ENCODE measurements around the gene CMSS1.

Gene CMSS1

DNA sequence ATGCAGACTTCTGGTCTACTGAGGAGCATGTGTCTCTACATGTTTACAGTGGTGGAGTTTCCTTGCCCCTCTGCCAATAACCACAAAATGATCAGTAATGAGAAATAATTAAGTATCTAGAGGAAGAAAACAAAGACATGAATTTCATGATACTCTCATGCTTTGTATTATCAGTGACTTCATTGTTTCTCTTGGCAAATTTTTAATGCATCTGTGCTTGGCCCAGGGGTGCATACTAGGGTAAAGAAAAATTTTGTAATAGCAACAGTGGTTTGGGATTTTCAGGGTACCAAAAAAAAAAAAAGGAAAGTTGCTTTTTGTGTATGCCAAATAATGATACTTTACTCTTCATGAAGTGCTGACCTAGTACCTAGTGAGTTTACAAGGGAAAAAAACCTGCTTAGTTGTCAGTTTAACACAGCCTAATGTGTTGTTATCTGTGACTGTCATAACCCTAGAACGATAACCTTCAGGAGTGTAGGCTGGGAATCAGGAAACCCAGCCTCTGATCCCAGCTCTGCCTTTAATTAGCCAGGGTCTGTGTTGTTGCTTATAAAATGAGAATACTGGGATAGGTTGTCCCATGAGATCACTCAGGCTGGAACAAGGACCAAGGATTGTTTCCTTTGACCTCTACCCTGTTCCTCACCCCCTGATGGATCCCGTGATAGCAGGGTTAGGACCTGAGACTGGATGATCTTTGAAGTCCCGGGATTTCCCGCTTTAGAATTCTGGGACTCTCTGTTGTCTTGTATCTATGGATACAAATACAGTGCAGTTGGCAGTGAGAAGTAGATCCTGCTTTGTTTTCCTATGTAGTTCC is 117.5 kb downstream of the CMSS1 start:
- no peak for DNase-seq (ENCODE audit: low spot score)

DNA sequence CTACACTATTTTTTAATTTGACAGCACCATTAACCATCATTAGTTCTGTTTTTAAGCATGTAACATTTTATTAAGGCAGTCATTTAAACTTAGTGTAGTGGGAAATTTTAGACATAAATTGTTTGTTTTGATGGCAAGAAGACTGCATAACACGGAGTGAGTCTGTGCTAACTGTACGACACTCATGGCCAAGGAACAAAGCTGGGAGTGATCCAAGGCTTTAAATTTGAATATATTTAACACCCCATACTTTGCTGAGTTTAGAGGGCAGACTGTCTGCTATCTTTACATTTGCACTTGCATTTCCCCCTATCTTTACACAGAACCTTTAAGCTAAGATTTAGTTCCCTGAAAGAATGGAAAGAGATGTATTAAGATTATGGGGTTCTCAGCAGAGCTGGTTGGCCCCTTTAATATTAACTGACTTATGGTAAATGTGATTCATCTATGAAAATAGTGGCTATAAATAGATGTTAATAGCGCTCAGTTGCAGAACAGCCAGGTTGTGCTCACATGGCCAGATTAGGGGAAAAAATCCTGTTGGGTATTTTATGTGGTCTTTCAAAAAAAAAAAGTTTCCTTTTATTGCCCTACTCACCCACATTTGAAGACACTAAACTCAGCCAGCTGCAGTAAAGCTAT is 120.7 kb downstream of the CMSS1 start:
- no peak for DNase-seq (ENCODE audit: low spot score)

DNA sequence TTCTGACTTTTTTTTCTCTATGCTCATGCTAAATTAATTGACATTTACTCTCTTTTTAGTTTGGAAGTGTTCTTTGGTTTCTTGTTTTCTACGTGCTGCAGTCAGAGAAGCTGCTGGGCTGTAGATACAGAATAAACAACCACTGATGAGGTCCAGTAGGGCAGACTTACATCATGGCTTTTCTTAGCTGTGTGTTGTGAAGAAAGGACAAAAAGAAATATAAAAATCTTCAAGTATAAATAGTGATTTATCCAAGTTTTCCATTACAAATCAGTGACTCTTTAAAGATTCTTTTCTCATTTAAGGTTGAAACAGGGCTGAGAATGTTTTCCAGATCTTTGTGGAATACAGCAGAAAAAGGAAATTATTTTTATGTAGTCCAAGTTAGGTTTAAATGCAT is 122.2 kb downstream of the CMSS1 start:
- DNase-seq (ENCODE audit: low spot score): no peak

DNA sequence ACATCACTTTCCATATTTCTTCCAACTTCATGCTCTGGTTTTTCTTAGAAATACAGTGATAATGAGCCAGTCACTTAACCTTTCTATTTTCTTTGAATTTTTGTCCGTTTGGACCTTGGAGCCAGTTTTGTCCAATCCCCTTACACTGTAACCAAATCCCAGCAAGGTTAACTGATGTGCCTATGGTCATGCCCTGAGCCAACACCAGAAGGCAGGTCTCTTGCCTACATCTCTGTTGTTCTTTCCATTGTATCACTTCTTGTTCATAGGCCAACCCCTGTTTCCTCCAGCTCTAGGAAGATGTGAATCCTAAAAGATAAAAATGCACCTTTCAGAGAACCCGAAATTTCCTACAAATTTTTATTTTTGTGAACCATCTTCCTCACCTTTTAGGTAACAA is 122.7 kb downstream of the CMSS1 start:
- no peak for DNase-seq (ENCODE audit: low spot score)

DNA sequence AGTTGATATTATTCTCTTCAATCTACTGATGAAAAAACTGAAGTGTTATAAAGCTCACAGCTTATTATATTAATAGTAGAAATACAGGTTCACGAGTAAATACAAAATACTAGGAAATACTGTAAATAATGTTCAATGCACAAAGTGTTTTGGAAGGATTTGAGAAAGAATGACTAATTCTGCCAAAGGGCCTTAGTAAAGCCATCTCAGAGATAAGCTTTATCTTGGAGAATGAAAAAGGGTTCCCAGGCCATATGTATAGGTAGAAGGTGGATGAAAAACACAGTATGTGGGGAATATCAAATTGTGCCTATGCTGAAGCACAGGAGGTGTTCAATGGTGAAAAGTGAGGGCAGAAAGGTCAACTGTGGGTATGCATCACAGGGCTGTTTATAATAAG is 123.5 kb downstream of the CMSS1 start:
- no peak for DNase-seq (ENCODE audit: low spot score)

DNA sequence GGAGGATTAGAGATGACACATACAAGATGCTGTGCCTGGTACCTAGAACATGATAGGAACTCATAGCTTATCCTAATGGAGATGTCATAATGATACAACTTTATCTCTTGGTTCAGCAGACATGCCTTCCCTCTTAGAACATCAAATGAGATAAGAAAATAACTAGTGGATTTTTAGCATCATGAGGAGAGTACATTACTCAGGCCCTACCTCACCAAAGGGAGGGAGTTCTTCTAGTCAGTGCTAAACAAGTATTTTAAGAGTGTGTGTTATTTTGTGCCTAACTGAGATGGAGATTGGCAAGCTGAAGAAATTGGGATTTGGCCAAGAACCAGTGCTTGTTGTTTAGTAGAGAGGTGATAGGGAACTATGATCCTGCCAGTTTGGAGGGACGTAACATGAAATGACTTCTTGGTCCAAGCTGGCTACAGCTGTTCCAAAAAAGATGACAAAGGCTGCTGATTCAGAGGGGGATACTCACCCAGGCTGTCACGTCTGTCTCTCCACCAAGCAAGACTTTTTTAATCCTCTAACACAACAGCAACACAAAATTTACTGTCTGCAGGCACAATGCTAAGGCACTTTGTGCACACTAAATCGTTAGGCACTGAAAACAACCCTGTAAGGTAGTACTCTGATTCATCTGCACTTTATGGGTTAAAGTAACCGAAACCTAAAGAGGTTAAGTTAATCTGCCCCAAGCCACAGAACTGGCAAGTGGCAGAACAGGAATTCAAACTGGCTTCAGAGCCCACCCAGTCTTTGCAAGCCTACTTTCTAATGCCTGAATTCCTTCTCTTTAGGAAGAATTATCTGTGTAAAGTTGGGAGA is 126.5 kb downstream of the CMSS1 start:
- no peak for DNase-seq (ENCODE audit: low spot score)

DNA sequence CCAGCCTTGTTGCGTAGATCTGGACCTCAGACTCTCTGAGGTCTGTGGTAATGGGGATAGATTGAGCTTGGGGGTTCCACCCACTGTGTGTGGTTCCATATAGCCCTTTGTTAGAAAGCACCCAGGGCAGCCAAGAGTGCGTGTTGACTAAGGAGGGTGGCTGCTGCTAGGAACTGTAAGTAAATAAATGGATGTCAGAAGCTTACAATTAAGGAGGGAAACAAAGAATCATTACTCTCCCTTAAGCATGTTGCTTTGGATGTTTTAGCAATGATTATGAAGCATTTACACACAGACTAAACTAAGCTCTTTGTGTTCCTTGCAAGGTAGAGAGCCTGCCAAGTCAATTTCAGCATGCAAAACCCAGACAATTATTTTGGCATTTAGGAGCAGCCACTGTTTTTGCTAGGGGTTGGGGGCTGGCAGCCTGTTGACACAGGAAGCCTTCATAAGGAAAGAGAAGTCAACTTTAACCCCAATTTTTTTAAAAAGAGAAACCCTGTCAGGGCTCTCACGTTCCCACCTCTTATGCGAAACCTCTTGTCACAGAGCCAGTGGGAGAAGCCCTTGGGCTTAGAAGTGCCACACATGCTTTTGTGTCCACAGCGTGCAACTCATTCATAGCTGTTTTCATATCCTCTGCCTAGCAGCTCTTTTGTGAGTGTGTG is 127.8 kb downstream of the CMSS1 start:
- DNase-seq (ENCODE audit: low spot score): no peak

DNA sequence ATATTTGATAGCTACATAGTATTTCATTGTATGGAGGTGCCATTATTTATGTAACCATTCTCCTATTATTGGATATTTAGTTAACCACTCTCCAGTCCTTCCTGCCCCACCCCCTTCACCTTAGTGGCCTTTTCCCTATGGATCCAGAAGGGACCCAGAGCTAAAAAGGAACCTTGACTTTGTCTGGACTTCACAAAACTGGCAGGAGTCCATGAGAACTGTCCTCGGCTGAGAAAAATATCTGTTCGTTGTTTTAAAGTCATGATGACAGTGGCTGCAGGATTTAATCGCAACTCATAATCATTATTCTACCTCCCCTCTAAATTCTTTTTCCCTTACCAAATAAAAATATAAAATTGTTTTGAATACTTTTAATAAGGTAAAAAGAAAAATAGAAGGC is 129.7 kb downstream of the CMSS1 start:
- no peak for DNase-seq (ENCODE audit: low spot score)

DNA sequence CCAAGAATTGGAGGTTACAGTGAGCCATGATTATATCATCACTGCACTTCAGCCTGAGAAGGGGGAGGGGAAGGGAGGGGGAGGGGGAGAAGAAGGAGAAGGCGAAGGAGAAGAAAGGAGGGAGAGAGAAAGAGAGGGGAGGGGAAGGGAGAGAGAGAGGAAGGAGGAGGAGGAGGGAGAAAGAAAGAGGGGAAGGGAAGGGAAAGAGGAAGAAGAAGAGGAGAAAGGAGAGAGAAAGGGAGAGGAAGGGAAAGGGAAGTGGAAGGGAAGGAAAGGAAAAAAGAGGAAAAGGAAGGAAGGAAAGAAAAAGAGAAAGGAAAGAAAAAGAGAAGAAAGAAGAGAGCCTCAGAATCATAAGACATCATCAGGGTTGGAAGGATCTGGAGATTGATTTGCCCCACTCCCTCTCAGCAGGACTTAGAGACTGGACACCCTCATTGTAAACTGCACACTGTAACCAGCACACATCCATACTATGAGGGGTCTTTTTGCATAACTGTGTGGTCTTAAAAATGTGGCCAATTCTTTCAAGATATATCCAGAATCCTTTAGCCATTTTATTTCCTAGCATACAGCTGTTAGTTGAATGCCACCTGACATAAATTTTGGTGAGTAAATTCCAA is 130.9 kb downstream of the CMSS1 start:
- DNase-seq (ENCODE audit: low spot score): no peak

DNA sequence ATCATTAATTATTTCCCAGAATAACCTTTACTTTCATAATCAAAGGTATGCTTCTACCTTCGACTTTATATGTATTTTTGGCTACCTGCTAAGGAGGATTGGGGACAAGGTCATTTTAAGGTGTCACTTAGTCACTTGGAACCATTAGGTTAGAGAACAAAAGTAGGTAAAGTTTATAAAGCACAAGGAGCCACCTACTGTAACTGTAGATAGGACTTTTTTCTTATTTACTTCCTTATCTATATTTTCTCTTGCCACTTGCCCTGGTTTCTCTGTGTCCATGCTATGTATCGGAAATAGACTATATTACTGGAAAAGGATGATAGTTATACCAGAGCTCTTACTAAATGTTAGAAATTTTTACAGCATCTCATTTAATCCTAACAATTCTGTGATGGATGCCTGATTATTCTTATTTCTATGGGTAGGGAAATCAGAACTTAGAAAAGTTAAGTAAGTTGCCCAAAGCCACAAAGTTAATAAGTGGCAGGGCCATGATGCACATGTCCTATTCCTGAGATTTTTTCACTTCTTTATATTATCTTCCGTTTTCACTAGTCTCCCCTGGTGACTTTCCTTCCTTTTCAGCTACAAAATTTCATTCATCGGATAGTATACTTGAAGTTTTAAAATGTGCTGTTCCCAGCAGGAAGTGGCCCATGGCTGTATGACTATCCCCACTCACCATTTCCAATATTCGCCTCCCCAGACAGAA is 132.5 kb downstream of the CMSS1 start:
- DNase-seq (ENCODE audit: low spot score): no peak

DNA sequence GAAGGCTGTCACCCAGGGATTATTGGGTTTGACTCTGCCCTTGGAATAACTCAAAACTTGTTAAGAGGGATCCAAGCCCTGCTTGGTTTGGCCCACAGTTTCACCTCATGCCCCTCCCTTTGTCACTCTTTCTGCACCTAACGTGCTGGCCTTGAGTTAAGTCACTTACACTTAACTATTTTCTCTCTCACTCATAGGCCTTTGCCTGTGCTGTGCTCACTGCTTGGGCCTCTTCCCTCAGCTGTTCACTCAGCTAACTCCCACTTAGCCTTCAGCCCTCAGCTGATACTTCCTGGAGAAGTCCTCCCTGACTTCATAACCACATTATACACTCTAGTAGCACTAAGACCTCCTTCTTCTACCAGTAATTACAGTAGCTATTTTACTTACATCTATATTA is 133.3 kb downstream of the CMSS1 start:
- no peak for DNase-seq (ENCODE audit: low spot score)

DNA sequence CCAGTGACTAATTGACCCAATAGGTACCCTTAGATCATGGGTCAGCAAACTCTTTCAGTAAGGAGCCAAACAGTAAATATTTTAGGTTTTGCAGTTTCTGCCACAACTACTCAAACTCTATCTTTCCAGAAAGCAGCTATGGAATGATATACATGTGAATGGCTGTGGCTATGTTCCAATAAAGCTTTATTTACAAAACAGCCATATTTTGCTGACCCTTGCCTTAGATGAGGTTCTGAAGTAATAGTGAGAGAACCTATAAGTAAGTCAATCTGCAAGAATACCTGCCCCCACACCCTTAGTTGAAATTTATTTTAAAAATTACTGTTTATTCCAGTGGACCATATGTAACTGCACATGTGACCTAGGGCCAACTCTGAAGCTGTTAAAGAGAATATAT is 134.0 kb downstream of the CMSS1 start:
- DNase-seq (ENCODE audit: low spot score): no peak

DNA sequence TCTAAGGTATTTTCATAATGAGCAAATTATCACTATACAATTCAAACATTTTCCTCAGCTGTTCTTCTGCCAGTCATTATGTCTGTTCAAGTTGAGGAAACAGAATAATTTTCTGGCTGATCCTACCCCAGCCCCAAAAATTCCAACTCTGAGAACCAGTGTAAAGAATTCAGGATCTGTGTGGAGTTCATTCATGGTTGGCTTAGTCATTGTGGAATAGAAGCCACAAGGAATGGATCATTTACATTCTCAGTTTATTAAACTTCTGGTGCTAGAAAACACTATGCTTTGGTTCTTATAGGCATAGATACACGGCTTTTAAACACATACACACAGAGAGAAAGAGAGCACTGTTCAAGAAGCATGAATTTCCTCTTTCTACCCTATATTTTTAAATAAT is 134.6 kb downstream of the CMSS1 start:
- DNase-seq (ENCODE audit: low spot score): no peak

DNA sequence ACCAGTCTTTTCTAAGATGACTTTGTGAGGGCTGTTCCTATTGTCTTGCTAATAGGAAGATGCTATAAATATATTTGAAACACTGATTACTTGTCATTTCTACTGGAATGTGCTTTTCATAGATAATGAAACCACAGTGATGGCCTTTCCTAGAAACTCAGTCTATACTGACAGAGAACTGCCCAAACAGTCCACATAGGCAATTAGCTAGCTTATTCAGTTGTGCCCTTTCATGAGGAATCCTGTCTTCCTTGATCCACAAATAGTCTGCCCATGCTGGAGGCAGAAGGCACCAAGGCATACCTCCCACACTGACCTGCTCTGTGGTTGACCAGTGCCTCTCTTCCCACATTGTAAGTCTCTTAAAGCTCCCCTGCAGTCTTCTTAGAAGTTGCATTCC is 135.9 kb downstream of the CMSS1 start:
- DNase-seq (ENCODE audit: low spot score): no peak

DNA sequence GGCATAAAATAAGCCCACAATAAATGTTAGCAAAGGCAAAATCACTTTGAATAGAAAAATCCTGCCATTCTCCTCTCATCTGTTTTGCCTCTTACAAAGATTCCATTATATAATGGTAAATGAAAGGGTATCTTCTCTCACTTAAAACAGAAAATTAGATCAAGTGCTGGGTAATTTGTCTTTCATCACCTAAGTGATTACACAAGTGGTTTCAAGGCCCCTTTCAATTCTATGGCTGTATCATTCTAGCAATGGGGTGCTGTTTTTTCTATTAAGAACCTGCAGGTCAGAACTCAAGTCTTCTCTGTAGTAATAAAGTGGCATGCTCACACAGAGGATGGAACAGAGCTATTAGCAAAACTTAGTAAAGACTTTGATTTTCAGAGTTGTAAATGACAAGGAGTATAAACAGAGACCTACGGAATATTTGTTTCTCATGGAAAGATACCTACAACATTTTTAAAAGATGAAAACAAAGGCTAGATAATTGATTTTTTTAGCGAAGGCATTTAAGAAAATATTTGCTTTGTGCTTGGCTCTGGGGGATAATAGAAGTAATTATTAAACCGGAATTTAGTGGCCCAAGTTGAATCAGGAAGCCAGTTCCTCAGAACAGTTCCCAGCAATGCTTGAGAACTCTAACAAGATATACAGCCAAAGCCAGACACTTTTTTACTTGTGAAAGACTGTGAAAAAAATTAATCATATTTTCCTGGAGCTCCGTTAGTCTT is 137.4 kb downstream of the CMSS1 start:
- DNase-seq (ENCODE audit: low spot score): no peak

DNA sequence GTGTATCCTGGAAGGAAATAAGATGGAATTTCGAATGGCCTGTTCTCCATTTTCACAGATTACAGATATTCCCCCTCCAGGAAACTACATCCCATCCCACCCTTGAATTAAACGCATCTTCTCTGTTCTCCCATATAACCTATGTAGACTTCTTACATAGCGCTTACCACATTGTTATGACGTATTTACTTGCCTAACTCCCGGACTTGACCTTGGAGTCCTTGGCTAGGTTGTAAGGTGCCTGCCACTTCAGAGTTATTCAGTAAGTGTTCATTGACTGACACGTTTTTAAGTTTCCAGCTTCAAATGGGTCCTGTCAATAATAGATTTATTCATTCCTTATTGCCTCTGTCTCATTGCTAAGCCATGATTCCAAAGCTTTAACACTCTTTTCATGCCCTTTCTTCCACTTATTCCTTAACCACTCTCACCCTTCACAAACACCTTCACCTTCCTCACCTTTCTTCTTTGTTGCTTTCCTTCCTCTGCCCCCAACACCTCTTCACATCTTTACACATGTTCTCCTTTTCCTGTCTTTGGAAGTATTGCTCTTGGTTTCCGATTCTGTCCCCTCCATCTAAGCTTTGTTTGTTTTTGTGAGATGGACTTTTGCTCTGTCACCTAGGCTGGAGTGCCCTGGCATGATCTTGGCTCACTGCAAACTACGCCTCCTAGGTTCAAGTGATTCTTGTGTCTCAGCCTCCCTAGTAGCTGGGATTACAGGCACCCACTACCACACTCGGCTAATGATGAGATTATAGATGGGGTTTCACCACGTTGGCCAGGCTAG is 138.3 kb downstream of the CMSS1 start:
- DNase-seq (ENCODE audit: low spot score): no peak

DNA sequence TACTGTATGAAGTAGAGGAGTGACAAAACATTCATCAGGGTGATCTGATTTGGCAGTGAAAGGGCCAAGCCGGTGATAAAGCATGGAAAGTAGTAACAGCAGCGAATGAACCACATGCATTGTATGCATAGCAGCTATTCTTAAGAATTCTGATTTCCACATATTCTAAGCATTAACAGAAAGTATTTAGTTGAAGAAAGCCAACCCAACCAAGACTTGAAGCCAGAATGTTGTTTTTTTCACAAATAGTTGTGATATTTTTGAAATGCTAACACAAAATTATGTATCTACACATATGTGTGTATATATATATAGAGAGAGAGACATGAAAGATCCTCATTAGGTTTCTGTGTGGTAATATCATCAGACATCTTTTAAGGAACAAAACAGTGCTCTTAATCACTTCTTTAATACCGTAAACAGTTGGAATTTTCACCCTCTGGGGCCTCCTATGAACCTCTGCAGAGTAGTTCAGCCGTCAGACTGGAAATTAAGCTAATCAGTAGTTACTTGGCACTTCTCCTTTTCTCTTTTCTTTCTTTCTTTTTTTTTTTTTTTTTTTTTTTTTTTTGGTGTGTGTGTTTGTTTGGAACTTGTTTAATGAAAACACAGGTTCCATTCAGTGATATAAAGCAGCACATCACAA is 139.6 kb downstream of the CMSS1 start:
- no peak for DNase-seq (ENCODE audit: low spot score)

DNA sequence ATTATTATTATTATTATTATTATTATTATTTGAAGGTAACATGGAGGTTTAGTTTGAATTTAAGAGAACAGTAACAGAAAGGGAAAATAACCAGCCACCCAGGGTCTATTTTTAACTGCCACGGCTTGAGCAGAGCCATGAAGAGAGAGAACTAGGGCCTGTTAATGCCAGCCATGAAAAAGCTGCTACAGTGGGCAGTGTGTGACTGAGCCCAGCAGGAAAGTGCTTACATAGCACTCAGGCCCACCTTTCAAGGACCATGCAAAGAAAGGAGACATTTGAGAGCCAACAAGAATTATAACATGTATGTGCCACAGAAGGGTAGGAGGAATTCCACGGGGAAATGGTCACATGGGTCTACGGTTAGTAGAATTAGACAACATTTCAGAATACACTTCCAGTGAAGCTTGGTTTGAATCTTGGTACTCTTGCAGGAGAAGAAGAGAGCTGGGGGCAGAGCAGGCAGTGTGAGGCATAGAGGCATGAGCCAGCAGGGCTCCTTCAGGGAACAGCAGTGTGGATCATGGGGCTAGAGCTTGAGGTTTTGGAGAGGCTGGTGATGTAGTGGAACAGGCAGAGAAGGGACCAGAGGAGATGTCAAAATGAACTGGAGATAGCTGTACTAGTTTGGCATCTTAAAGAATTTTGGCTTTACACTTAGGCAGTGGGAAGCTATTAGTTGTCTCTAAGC is 140.7 kb downstream of the CMSS1 start:
- no peak for DNase-seq (ENCODE audit: low spot score)
